Body of pancreas (tissue), 4 donors: ENCODE results near the gene MMAA.
"Not testable (repeated sequence)": the region's sequence is repeated elsewhere in the genome, so short reads cannot be mapped to it uniquely, and the experiment has no call there.

Experiments used
- POLR2A ChIP-seq, 3 donors: fragments of 450-650 bp; IDR thresholded peaks; one replicate each; pipeline ENCODE4 v1.6.1; 2016; ENCODE audit warnings: antibody characterized with exemption in 3 of 3, mild to moderate bottlenecking in 2 of 3
- TF ChIP-seq, protein P1 (sequence below), 7 experiments: fragments of 450-650 bp in 4 of 7; fragments of 200-600 bp in 3 of 7; sonication (generic) in 3 of 7; IDR thresholded peaks; one replicate each; pipeline ENCODE4 v1.5.1; 2016 to 2019; ENCODE audit warnings: antibody characterized with exemption in 7 of 7

DNA sequence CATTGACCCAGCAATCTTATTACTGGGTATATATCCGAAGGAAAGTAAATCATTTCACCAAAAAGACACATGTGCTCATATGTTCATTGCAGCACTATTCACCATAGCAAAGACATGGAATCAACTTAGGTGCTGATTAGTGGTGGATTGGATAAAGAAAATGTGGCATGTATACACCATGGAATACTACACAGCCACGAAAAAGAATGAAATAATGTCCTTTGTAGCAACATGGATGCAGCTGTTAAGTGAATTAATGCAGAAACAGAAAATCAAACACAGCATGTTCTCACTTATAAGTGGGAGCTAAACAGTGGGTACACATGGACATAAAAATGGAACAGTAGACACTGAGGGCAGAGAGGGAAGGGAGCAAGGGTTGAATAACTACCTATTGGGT lies 72.2 kb downstream of the MMAA start:
- TF ChIP-seq, protein P1, sequence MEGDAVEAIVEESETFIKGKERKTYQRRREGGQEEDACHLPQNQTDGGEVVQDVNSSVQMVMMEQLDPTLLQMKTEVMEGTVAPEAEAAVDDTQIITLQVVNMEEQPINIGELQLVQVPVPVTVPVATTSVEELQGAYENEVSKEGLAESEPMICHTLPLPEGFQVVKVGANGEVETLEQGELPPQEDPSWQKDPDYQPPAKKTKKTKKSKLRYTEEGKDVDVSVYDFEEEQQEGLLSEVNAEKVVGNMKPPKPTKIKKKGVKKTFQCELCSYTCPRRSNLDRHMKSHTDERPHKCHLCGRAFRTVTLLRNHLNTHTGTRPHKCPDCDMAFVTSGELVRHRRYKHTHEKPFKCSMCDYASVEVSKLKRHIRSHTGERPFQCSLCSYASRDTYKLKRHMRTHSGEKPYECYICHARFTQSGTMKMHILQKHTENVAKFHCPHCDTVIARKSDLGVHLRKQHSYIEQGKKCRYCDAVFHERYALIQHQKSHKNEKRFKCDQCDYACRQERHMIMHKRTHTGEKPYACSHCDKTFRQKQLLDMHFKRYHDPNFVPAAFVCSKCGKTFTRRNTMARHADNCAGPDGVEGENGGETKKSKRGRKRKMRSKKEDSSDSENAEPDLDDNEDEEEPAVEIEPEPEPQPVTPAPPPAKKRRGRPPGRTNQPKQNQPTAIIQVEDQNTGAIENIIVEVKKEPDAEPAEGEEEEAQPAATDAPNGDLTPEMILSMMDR (IDR thresholded peaks at IDR 0.05), result not testable (repeated sequence)
- not testable (repeated sequence) for TF ChIP-seq POLR2A (IDR thresholded peaks at IDR 0.05)
